ENCODE data around the gene ABLIM1. TPM values are rescaled to one million over a fixed set of nuclear protein-coding genes. Genes with fewer than 3 reads are reported as not detected.

ABLIM1 gene
- total RNA-seq, 1 experiment from 2014 or later: 274 TPM

DNA sequence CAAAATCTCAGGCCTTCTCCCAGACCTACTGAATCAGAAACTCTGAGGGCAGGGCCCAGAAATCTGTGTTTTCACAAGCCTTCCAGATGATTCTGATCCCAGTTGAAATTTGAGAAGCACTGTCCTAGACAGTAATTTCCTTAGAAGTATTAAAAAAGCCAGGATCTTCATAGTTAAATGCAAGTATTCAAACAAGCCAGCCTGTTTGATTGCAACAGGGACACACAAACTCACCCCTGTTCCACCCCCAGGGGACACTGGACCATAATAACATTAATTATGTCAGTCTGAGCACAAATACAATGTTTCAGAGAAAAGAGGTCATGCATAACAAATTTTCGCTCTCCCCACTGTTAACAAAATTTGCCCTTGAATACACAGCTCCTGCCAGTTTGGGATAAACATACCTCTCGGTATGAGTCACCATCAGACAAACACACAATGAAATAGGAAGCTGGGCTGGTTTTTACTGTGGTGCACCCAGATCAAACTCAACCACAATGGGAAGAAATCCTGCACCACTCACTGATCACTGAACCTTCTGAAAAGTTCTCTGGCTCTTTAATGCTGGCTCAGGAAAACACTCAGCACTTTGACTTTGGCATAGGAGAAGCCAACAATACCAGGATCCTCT lies 34.3 kb downstream of the ABLIM1 start:
- peak; percentile 92 for ATAC-seq
- H3K27ac ChIP-seq (ENCODE audit: low read length): peak overlapping the region; percentile 95
- intact Hi-C loops (cut with micrococcal nuclease; ENCODE audit: unreplicated experiment): no loop called here
- H3K9me3 ChIP-seq (ENCODE audit: control insufficient read depth, insufficient read depth, low read depth, low read length): no peaks in the 10 kb centered on the region; the same call in 1 of the 2 replicates
- ChIA-PET CTCF (interaction anchor here (0.5 kb wide), 1 partner anchor 70 kb away, joined by 8 read pairs; no protein-coding TSS in a partner anchor), POLR2A (interaction anchor here (0.7 kb wide), 1 partner anchor 10 kb away, joined by 3 read pairs; no protein-coding TSS in a partner anchor)
- DNase-seq (ENCODE audit: low read depth, low spot score): no peak
- in situ Hi-C loops (cut with HindIII; ENCODE audit: low pct_unique_long_range_greater_than_20kb, low sequenced_read_pairs): no loop called here
- BruUV-seq (replicated peaks): no TSS peak
- no peak overlapping the region for H3K4me3 ChIP-seq (ENCODE audit: low read depth in 2 of 2, low read length in 2 of 2)
- no peaks in the 10 kb centered on the region for H3K27me3 ChIP-seq (ENCODE audit: control insufficient read depth, insufficient read depth, low read length)
- H3K36me3 ChIP-seq (ENCODE audit: control insufficient read depth, insufficient read depth, low read length): no peaks in the 10 kb centered on the region; the same call in 1 of the 2 replicates
- H3K4me1 ChIP-seq (ENCODE audit: control insufficient read depth, insufficient read depth, low read length): peaks cover 94% of the 10 kb centered on the region
- TF ChIP-seq POLR2AphosphoS5 (IDR thresholded peaks at IDR 0.05; ENCODE audit: low read depth, low read length) (peak; percentile 75; the same call in 1 of the 2 replicates), TCF7L2 (IDR thresholded peaks at IDR 0.05; ENCODE audit: low read depth, low read length) (no peak)
- TF ChIP-seq, protein P1, sequence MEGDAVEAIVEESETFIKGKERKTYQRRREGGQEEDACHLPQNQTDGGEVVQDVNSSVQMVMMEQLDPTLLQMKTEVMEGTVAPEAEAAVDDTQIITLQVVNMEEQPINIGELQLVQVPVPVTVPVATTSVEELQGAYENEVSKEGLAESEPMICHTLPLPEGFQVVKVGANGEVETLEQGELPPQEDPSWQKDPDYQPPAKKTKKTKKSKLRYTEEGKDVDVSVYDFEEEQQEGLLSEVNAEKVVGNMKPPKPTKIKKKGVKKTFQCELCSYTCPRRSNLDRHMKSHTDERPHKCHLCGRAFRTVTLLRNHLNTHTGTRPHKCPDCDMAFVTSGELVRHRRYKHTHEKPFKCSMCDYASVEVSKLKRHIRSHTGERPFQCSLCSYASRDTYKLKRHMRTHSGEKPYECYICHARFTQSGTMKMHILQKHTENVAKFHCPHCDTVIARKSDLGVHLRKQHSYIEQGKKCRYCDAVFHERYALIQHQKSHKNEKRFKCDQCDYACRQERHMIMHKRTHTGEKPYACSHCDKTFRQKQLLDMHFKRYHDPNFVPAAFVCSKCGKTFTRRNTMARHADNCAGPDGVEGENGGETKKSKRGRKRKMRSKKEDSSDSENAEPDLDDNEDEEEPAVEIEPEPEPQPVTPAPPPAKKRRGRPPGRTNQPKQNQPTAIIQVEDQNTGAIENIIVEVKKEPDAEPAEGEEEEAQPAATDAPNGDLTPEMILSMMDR (IDR thresholded peaks at IDR 0.05): no peak

DNA sequence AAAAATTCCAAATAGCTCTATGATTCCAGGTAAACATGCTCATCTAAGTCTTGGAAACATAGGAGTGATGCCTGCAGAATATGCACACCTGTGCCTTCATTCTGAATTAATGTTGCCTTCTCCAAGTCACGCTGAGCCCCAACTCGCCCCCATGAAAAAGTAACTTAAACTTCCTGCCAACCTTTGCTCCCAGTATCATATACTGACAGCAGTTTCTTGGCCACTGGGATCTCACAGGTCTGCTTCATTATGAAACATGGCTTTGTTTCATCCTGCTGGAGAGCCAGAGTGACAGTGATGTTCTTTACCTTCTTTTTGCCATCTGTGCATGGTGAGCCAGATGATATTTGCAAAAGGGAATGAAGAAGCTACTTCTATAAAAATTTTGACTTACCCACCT lies 34.9 kb downstream of the ABLIM1 start:
- in situ Hi-C loops (cut with HindIII; ENCODE audit: low pct_unique_long_range_greater_than_20kb, low sequenced_read_pairs) (no loop called here), intact Hi-C loops (cut with micrococcal nuclease; ENCODE audit: unreplicated experiment) (no loop called here)
- BruUV-seq (replicated peaks): no TSS peak
- DNase-seq (ENCODE audit: low read depth, low spot score): no peak
- Histone ChIP-seq H3K27ac (ENCODE audit: low read length) (peak overlapping the region; percentile 95), H3K36me3 (ENCODE audit: control insufficient read depth, insufficient read depth, low read length) (no peaks in the 10 kb centered on the region; the same call in 1 of the 2 replicates), H3K4me3 (ENCODE audit: low read depth in 2 of 2, low read length in 2 of 2) (no peak overlapping the region), H3K27me3 (ENCODE audit: control insufficient read depth, insufficient read depth, low read length) (no peaks in the 10 kb centered on the region), H3K4me1 (ENCODE audit: control insufficient read depth, insufficient read depth, low read length) (peaks cover 92% of the 10 kb centered on the region), H3K9me3 (ENCODE audit: control insufficient read depth, insufficient read depth, low read depth, low read length) (no peaks in the 10 kb centered on the region; the same call in 1 of the 2 replicates)
- no peak for TF ChIP-seq POLR2AphosphoS5 (IDR thresholded peaks at IDR 0.05; ENCODE audit: low read depth, low read length)
- TF ChIP-seq TCF7L2 (IDR thresholded peaks at IDR 0.05; ENCODE audit: low read depth, low read length): no peak
- TF ChIP-seq, protein P2, sequence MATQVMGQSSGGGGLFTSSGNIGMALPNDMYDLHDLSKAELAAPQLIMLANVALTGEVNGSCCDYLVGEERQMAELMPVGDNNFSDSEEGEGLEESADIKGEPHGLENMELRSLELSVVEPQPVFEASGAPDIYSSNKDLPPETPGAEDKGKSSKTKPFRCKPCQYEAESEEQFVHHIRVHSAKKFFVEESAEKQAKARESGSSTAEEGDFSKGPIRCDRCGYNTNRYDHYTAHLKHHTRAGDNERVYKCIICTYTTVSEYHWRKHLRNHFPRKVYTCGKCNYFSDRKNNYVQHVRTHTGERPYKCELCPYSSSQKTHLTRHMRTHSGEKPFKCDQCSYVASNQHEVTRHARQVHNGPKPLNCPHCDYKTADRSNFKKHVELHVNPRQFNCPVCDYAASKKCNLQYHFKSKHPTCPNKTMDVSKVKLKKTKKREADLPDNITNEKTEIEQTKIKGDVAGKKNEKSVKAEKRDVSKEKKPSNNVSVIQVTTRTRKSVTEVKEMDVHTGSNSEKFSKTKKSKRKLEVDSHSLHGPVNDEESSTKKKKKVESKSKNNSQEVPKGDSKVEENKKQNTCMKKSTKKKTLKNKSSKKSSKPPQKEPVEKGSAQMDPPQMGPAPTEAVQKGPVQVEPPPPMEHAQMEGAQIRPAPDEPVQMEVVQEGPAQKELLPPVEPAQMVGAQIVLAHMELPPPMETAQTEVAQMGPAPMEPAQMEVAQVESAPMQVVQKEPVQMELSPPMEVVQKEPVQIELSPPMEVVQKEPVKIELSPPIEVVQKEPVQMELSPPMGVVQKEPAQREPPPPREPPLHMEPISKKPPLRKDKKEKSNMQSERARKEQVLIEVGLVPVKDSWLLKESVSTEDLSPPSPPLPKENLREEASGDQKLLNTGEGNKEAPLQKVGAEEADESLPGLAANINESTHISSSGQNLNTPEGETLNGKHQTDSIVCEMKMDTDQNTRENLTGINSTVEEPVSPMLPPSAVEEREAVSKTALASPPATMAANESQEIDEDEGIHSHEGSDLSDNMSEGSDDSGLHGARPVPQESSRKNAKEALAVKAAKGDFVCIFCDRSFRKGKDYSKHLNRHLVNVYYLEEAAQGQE (IDR thresholded peaks at IDR 0.05; ENCODE audit: insufficient read depth in 1 of 2, low read depth in 2 of 2, low read length in 1 of 2): no peak
- TF ChIP-seq SIN3A (IDR thresholded peaks at IDR 0.05; ENCODE audit: borderline replicate concordance, insufficient read depth, low read depth, low read length): no peak
- TF ChIP-seq, protein P1 (IDR thresholded peaks at IDR 0.05): no peak
- POLR2A ChIA-PET: interaction anchor here (0.7 kb wide), 1 partner anchor 9 kb away, joined by 3 read pairs; no protein-coding TSS in a partner anchor
- CTCF ChIA-PET: no interaction called here
- ATAC-seq: no peak

Data from Panc1 (cell line).